Left ventricle myocardium superior (tissue), 1 donor: ENCODE results near the gene ZNG1B. TPM values are rescaled to one million over a fixed set of nuclear protein-coding genes. Genes with fewer than 3 reads are reported as not detected.
A peak's percentile ranks its signal among the peaks of the same experiment; 100 is the strongest.
"Not testable (repeated sequence)": the region's sequence is repeated elsewhere in the genome, so short reads cannot be mapped to it uniquely, and the experiment has no call there.

Source experiments
- ATAC-seq: fragments of 200-7000 bp; cut with Tn5 transposase; one replicate; pipeline ENCODE4 v1.9.1; 2020; ENCODE audit warnings: mild to moderate bottlenecking, moderate library complexity
- DNase-seq: peaks from one replicate; pipeline ENCODE4 v3.0.0-alpha.2; 2020
- intact Hi-C: fragments of 100-400 bp; cut with micrococcal nuclease; formaldehyde crosslinking; loops from one replicate; pipeline ENCODE4 v1.11.0; 2022
- total RNA-seq: library from RNA; stranded (reverse); fragmentation: NEBNext Ultra II Directional; extraction: Animal tissue kit (Norgen Biotek cat#: 25700); gene quantifications from one replicate; pipeline ENCODE4 v1.2.1, GENCODE V29; 2021
- donor health status: DM: no; HTN: yes; CAD: no; lungs with severe emphysema.

Gene ZNG1B
- total RNA-seq, 1 donor from 2014 or later: 35.3 TPM

DNA sequence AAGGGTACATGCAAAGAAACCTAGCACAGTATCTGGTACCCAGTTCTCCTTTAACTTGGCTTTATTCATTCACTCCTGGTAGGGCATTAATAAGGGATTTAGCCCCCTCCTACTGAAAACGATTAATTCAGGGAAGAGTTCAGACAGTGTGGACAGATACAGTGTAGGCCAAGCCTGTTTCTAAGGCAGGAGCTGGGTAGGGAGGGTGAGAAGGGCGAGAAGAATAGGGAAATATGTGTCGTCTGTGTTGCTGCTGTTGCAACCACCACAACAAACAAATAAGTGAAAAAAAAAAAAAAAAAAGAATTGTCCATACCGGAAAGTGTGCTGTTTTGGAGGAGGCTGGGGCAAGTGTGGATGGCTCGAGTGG lies 103.3 kb downstream of the ZNG1B start:
- intact Hi-C loops, DNase-seq: not testable (repeated sequence)
- ATAC-seq: peak; percentile 40

- ATAC-seq (peak; percentile 88), DNase-seq (peak; percentile 71)
- intact Hi-C loops: not testable (repeated sequence)
Measured at GRCh38 chr2:113541204-113541975, 103.9 kb downstream of the ZNG1B start.

- DNase-seq (peak; percentile 31), ATAC-seq (peak; percentile 76)
- intact Hi-C loops: not testable (repeated sequence)
Measured at GRCh38 chr2:113541976-113542485, 104.5 kb downstream of the ZNG1B start.

GRCh38 chr2:113542529-113542928 lies 105.0 kb downstream of the ZNG1B start:
- intact Hi-C loops, DNase-seq: not testable (repeated sequence)
- peak; percentile 7 for ATAC-seq

Other genes with a start within 250 kb of the ZNG1B start
- gene PAX8, start 158.8 kb upstream of the ZNG1B start, total RNA-seq: 0.30 TPM
- gene FOXD4L1, start 61.0 kb downstream of the ZNG1B start, total RNA-seq: not detected
- 5.3 TPM for gene RABL2A, start 189.6 kb downstream of the ZNG1B start, total RNA-seq